ENCODE data around the gene GRK2. TPM values are rescaled to one million over a fixed set of nuclear protein-coding genes. Genes with fewer than 3 reads are reported as not detected.
A peak's percentile ranks its signal among the peaks of the same experiment; 100 is the strongest.

GRK2 gene
- total RNA-seq, 1 donor from 2014 or later, result 100 TPM

DNA sequence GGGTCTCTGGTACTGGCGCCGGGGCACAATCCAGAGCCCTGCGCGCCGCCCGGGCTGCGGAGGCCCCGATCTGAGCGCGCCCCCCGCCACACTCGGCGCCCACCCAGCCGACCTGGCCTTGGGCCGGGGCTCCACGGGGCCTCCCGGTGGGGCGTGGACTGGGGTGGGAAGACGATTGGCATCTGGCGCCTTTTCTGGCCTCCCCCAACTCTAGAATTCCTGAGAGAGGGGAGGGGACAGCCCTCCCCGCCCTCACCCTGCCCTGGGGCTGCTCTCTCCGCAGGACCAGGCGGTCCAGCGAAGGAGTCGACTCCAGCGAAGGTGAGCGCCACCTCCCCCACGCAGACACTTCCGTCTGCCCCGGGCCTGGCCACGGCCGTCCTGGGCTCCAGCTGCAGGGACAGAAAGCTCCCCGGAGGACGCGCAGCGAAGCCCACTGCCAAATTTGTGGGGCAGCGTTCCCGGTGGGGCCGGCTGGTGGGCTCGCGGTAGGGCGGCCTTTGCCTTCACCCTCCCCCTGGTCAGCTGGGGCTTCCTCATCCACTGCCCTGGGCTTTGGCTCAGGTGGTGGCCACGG is 37.6 kb downstream of the GRK2 start:
- TF ChIP-seq POLR2A (IDR thresholded peaks at IDR 0.05), result no peak
- no peak for TF ChIP-seq POLR2AphosphoS5 (IDR thresholded peaks at IDR 0.05; ENCODE audit: insufficient read depth in 1 of 2, low read depth in 1 of 2)
- no peak for TF ChIP-seq CTCF (IDR thresholded peaks at IDR 0.05)
- Histone ChIP-seq H3K4me3 (peak overlapping the region; percentile 66 to 89), H3K27ac (peak overlapping the region; percentile 89), H3K9me3 (no peaks in the 10 kb centered on the region), H3K36me3 (peaks cover 0 to 28% of the 10 kb centered on the region in 2 donors), H3K4me1 (peaks cover 36% of the 10 kb centered on the region), H3K27me3 (no peaks in the 10 kb centered on the region)
- intact Hi-C loops (cut with DNase I), result no loop called here
- DNase-seq (ENCODE audit: extremely low spot score in 2 of 2), result no peak

DNA sequence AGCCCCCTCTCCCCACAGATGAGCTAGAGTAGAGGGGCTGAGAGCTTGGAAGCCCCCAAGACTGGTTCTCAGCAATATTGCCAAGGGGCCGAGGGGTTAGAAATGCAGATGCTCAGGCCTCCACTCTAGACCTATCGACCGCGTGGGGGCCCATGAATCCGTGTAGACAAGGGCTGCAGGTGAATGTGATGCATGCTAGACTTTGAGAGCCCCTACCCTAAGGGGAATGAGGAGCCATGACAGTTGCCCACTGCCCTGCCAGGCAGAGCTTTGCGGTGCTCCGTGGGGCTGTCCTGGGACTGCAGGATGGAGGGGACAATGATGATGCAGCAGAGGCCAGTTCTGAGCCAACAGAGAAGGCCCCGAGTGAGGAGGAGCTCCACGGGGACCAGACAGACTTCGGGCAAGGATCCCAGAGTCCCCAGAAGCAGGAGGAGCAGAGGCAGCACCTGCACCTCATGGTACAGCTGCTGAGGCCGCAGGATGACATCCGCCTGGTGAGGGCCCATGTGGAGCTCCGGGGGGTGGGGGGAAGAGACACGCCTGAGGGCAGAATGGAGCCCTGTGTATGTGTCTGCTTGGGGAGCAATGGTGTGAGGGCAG is 38.3 kb downstream of the GRK2 start:
- Histone ChIP-seq H3K4me1 (peaks cover 36% of the 10 kb centered on the region), H3K36me3 (peaks cover 0 to 25% of the 10 kb centered on the region in 2 donors)
- no peak for DNase-seq (ENCODE audit: extremely low spot score in 2 of 2)

GRCh38 chr11:67306769-67307544 is 40.7 kb downstream of the GRK2 start:
- no peak for DNase-seq (ENCODE audit: extremely low spot score in 2 of 2)
- TF ChIP-seq POLR2AphosphoS5 (IDR thresholded peaks at IDR 0.05; ENCODE audit: insufficient read depth in 1 of 2, low read depth in 1 of 2), result no peak
- TF ChIP-seq POLR2A (IDR thresholded peaks at IDR 0.05), result no peak
- no peak for TF ChIP-seq CTCF (IDR thresholded peaks at IDR 0.05)
- Histone ChIP-seq H3K36me3 (peaks cover 0 to 9% of the 10 kb centered on the region in 2 donors), H3K4me1 (peaks cover 42% of the 10 kb centered on the region), H3K27me3 (no peaks in the 10 kb centered on the region), H3K27ac (no peak overlapping the region), H3K9me3 (no peaks in the 10 kb centered on the region), H3K4me3 (no peak overlapping the region)
- intact Hi-C loops (cut with DNase I), result no loop called here

More for the DNA sequence above, 38.3 kb downstream of the GRK2 start:
- Histone ChIP-seq H3K9me3 (no peaks in the 10 kb centered on the region), H3K27me3 (no peaks in the 10 kb centered on the region), H3K27ac (peak overlapping the region; percentile 89), H3K4me3 (peak overlapping the region; percentile 66 to 89)
- intact Hi-C loops (cut with DNase I), result no loop called here
- TF ChIP-seq CTCF (IDR thresholded peaks at IDR 0.05) (no peak), POLR2A (IDR thresholded peaks at IDR 0.05) (no peak), POLR2AphosphoS5 (IDR thresholded peaks at IDR 0.05; ENCODE audit: insufficient read depth in 1 of 2, low read depth in 1 of 2) (no peak)

DNA sequence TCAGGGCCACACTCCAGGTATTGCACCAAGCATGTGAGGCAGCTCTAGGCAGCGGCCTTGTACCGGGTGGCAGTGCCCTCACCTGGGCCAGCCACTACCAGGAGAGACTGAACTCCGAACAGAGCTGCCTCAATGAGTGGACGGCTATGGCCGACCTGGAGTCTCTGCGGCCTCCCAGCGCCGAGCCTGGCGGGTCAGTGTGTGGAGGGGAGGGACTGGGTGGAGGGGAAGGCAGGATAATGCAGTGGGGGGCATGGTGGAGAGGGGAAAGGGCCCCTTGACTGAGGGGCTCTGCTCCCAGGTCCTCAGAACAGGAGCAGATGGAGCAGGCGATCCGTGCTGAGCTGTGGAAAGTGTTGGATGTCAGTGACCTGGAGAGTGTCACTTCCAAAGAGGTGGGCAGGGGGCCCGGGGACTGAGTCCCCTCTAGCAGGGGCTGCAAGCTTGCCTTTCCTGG is 41.3 kb downstream of the GRK2 start:
- H3K4me3 ChIP-seq, result no peak overlapping the region

More for the DNA sequence above, 41.3 kb downstream of the GRK2 start:
- intact Hi-C loops (cut with DNase I), result no loop called here
- H3K36me3 ChIP-seq, result peaks cover 0 to 9% of the 10 kb centered on the region in 2 donors
- H3K4me1 ChIP-seq, result peaks cover 42% of the 10 kb centered on the region
- DNase-seq (ENCODE audit: extremely low spot score in 2 of 2), result no peak
- H3K9me3 ChIP-seq, result no peaks in the 10 kb centered on the region
- no peaks in the 10 kb centered on the region for H3K27me3 ChIP-seq
- H3K27ac ChIP-seq, result no peak overlapping the region
- TF ChIP-seq POLR2A (IDR thresholded peaks at IDR 0.05) (no peak), POLR2AphosphoS5 (IDR thresholded peaks at IDR 0.05; ENCODE audit: insufficient read depth in 1 of 2, low read depth in 1 of 2) (no peak), CTCF (IDR thresholded peaks at IDR 0.05) (no peak)

Measured in vagina (tissue), 2 donors.